Caco-2 (cell line): ENCODE data around the gene TMEM233. TPM values are rescaled to one million over a fixed set of nuclear protein-coding genes. Genes with fewer than 3 reads are reported as not detected.

ENCODE experiments used
- BruUV-seq: library from RNA; stranded (reverse); fragments of 400-500 nt; replicated peaks from 2 replicates; lab custom pipeline; 2021; lab: Mats Ljungman, UMichigan
- CTCF ChIA-PET: fragments of 300-600 bp; sonication (Branson Sonifier 250); formaldehyde crosslinking; loops from one replicate; lab custom pipeline; 2022; ENCODE audit warnings: antibody characterized with exemption; lab: Charles Lee
- POLR2A ChIA-PET: fragments of 300-600 bp; sonication (Branson Sonifier 250); formaldehyde crosslinking; loops from one replicate; lab custom pipeline; 2022; ENCODE audit warnings: antibody characterized with exemption; lab: Charles Lee
- DNase-seq, 2 experiments: peaks; one replicate each; pipeline versions ENCODE4 v3.0.0 to v3.0.0-alpha.2; 2020 to 2022
- H3K27me3 ChIP-seq: replicated peaks from 2 replicates; pipeline ENCODE4 v1.6.0; 2011; ENCODE audit warnings: low read length; ENCODE audit not compliant: control insufficient read depth, insufficient read depth
- H3K36me3 ChIP-seq: 2 replicates; pipeline ENCODE4 v1.5.1; 2011; ENCODE audit warnings: low read length; ENCODE audit not compliant: control insufficient read depth, insufficient read depth
- H3K4me1 ChIP-seq: fragments of 250-450 bp; sonication (Bioruptor Pico); 2 replicates; pipeline ENCODE4 v1.5.1; 2020; ENCODE audit warnings: mild to moderate bottlenecking
- H3K4me3 ChIP-seq: 2 replicates; pipeline ENCODE4 v1.5.1; 2011; ENCODE audit warnings: low read depth, mild to moderate bottlenecking, control low read depth, low read length
- H3K9me3 ChIP-seq: fragments of 250-450 bp; sonication (Bioruptor Pico); 2 replicates; pipeline ENCODE4 v1.5.1; 2020; ENCODE audit warnings: mild to moderate bottlenecking, moderate library complexity
- H3K27ac Mint-ChIP-seq: one replicate; pipeline ENCODE4 v1.8.0; 2022; ENCODE audit warnings: mixed read lengths; ENCODE audit not compliant: unreplicated experiment
- H3K27me3 Mint-ChIP-seq: one replicate; pipeline ENCODE4 v1.8.0; 2022; ENCODE audit warnings: mixed read lengths; ENCODE audit not compliant: insufficient read depth, unreplicated experiment
- H3K36me3 Mint-ChIP-seq: one replicate; pipeline ENCODE4 v1.8.0; 2022; ENCODE audit warnings: mild to moderate bottlenecking, mixed read lengths; ENCODE audit not compliant: insufficient read depth, unreplicated experiment
- H3K4me1 Mint-ChIP-seq: one replicate; pipeline ENCODE4 v1.8.0; 2022; ENCODE audit warnings: low read depth, mixed read lengths; ENCODE audit not compliant: unreplicated experiment
- H3K4me3 Mint-ChIP-seq: one replicate; pipeline ENCODE4 v1.8.0; 2022; ENCODE audit warnings: mild to moderate bottlenecking, moderate library complexity, mixed read lengths; ENCODE audit not compliant: unreplicated experiment
- H3K9me3 Mint-ChIP-seq: one replicate; pipeline ENCODE4 v1.8.0; 2022; ENCODE audit warnings: mixed read lengths; ENCODE audit not compliant: unreplicated experiment
- CTCF ChIP-seq, 2 experiments: fragments of 200-600 bp in 1 of 2; IDR thresholded peaks; 1 replicate in 1 of 2; 2 replicates in 1 of 2; pipeline versions ENCODE4 v1.5.1 to v1.8.0; 2011 to 2022; ENCODE audit warnings: antibody characterized with exemption in 1 of 2, control low read depth in 1 of 2, inconsistent platforms in 1 of 2, low read depth in 1 of 2, low read length in 1 of 2, mild to moderate bottlenecking in 1 of 2, moderate library complexity in 1 of 2; ENCODE audit not compliant: insufficient read depth in 1 of 2, severe bottlenecking in 1 of 2, unreplicated experiment in 1 of 2
- intact Hi-C: fragments of 100-400 bp; cut with micrococcal nuclease; formaldehyde crosslinking; loops from one replicate; pipeline ENCODE4 v1.10.0; 2022; ENCODE audit not compliant: unreplicated experiment
- total RNA-seq: library from RNA; stranded (reverse); gene quantifications from 2 replicates; pipeline ENCODE4 v1.2.3, GENCODE V29; 2022

TMEM233 gene
- total RNA-seq, 1 experiment from 2014 or later, result not detected

- no peaks in the 10 kb centered on the region for H3K9me3 Mint-ChIP-seq
- peaks cover 18% of the 10 kb centered on the region for H3K4me1 ChIP-seq
- H3K4me3 ChIP-seq, result no peak overlapping the region
- H3K27me3 ChIP-seq, result no peaks in the 10 kb centered on the region
- ChIA-PET CTCF (no interaction called here), POLR2A (no interaction called here)
- DNase-seq, result no peak
- peaks cover 6% of the 10 kb centered on the region for H3K4me1 Mint-ChIP-seq
- H3K4me3 Mint-ChIP-seq, result no peak overlapping the region
- H3K9me3 ChIP-seq, result no peaks in the 10 kb centered on the region
- H3K27me3 Mint-ChIP-seq, result no peaks in the 10 kb centered on the region
- TF ChIP-seq CTCF (IDR thresholded peaks at IDR 0.05; ENCODE audit: insufficient read depth in 1 of 2, low read depth in 1 of 2, low read length in 1 of 2, severe bottlenecking in 1 of 2, unreplicated experiment in 1 of 2), result no peak
- intact Hi-C loops, result no loop called here
- no TSS peak for BruUV-seq
- H3K36me3 Mint-ChIP-seq, result peaks cover 4% of the 10 kb centered on the region
- H3K36me3 ChIP-seq, result no peaks in the 10 kb centered on the region
- H3K27ac Mint-ChIP-seq, result no peak overlapping the region
These were observed 71.1 kb downstream of the TMEM233 start for GRCh38 chr12:119664642-119665041.

- Histone ChIP-seq H3K4me3 (no peak overlapping the region), H3K9me3 (no peaks in the 10 kb centered on the region), H3K36me3 (no peaks in the 10 kb centered on the region), H3K27me3 (no peaks in the 10 kb centered on the region), H3K4me1 (peaks cover 25% of the 10 kb centered on the region)
- ChIA-PET POLR2A (no interaction called here), CTCF (interaction anchor here (0.6 to 0.9 kb wide), 2 partner anchors 14 to 65 kb away, joined by 3 to 4 read pairs; no protein-coding TSS in a partner anchor)
- intact Hi-C loops, result no loop called here
- no peak overlapping the region for H3K4me3 Mint-ChIP-seq
- H3K27ac Mint-ChIP-seq, result no peak overlapping the region
- no TSS peak for BruUV-seq
- H3K9me3 Mint-ChIP-seq, result no peaks in the 10 kb centered on the region
- DNase-seq, result no peak
- no peak for TF ChIP-seq CTCF (IDR thresholded peaks at IDR 0.05; ENCODE audit: insufficient read depth in 1 of 2, low read depth in 1 of 2, low read length in 1 of 2, severe bottlenecking in 1 of 2, unreplicated experiment in 1 of 2)
- H3K4me1 Mint-ChIP-seq, result peaks cover 11% of the 10 kb centered on the region
- peaks cover 4% of the 10 kb centered on the region for H3K36me3 Mint-ChIP-seq
- no peaks in the 10 kb centered on the region for H3K27me3 Mint-ChIP-seq
These were observed 71.8 kb downstream of the TMEM233 start for GRCh38 chr12:119665164-119665929.

GRCh38 chr12:119666226-119666795, 72.7 kb downstream of the TMEM233 start:
- ChIA-PET CTCF (no interaction called here), POLR2A (no interaction called here)
- H3K27me3 ChIP-seq, result no peaks in the 10 kb centered on the region
- H3K9me3 ChIP-seq, result no peaks in the 10 kb centered on the region
- Mint-ChIP-seq H3K27ac (no peak overlapping the region), H3K4me3 (no peak overlapping the region), H3K27me3 (no peaks in the 10 kb centered on the region), H3K36me3 (peaks cover 4% of the 10 kb centered on the region), H3K9me3 (no peaks in the 10 kb centered on the region), H3K4me1 (peaks cover 12% of the 10 kb centered on the region)
- peaks cover 33% of the 10 kb centered on the region for H3K4me1 ChIP-seq
- BruUV-seq, result no TSS peak
- DNase-seq, result no peak
- no peak for TF ChIP-seq CTCF (IDR thresholded peaks at IDR 0.05; ENCODE audit: insufficient read depth in 1 of 2, low read depth in 1 of 2, low read length in 1 of 2, severe bottlenecking in 1 of 2, unreplicated experiment in 1 of 2)
- H3K36me3 ChIP-seq, result no peaks in the 10 kb centered on the region
- H3K4me3 ChIP-seq, result no peak overlapping the region
- intact Hi-C loops, result no loop called here
